KMS-11 (cell line): ENCODE results near the gene MED26.
"Not testable (repeated sequence)": the region's sequence is repeated elsewhere in the genome, so short reads cannot be mapped to it uniquely, and the experiment has no call there.

ENCODE experiments used
- H2AFZ ChIP-seq: fragments of 200-600 bp; sonication (generic); 2 replicates; pipeline ENCODE4 v1.6.1; 2016; ENCODE audit warnings: antibody characterized with exemption, mixed run types, low read depth
- H3K27ac ChIP-seq: fragments of 200-600 bp; sonication (generic); 2 replicates; pipeline ENCODE4 v1.6.1; 2016; ENCODE audit warnings: mild to moderate bottlenecking, mixed run types
- H3K27me3 ChIP-seq: fragments of 200-600 bp; sonication (generic); 2 replicates; pipeline ENCODE4 v1.6.1; 2017; ENCODE audit warnings: mild to moderate bottlenecking, low read depth, mixed run types, moderate library complexity; ENCODE audit not compliant: insufficient read depth
- H3K36me3 ChIP-seq: fragments of 200-600 bp; sonication (generic); 2 replicates; pipeline ENCODE4 v1.6.1; 2017; ENCODE audit warnings: mild to moderate bottlenecking, mixed run types; ENCODE audit not compliant: insufficient read depth
- H3K4me1 ChIP-seq: fragments of 200-600 bp; sonication (generic); 2 replicates; pipeline ENCODE4 v1.6.1; 2016; ENCODE audit warnings: mild to moderate bottlenecking, low read depth, mixed run types; ENCODE audit not compliant: poor library complexity, severe bottlenecking
- H3K4me2 ChIP-seq: fragments of 200-600 bp; sonication (generic); 2 replicates; pipeline ENCODE4 v1.7.0; 2016; ENCODE audit warnings: mild to moderate bottlenecking, mixed run types
- H3K4me3 ChIP-seq: fragments of 200-600 bp; sonication (generic); IDR thresholded peaks from 2 replicates; pipeline ENCODE4 v1.6.1; 2017; ENCODE audit warnings: low read depth, low read length, mixed read lengths; ENCODE audit not compliant: insufficient read depth
- H3K79me2 ChIP-seq: fragments of 200-600 bp; sonication (generic); 2 replicates; pipeline ENCODE4 v1.6.1; 2016; ENCODE audit warnings: low read depth, mixed run types; ENCODE audit not compliant: insufficient read depth
- H3K9ac ChIP-seq: fragments of 200-600 bp; sonication (generic); 2 replicates; pipeline ENCODE4 v1.6.1; 2016; ENCODE audit warnings: mild to moderate bottlenecking, mixed run types
- H4K20me1 ChIP-seq: fragments of 200-600 bp; sonication (generic); 2 replicates; pipeline ENCODE4 v1.6.1; 2016; ENCODE audit warnings: mild to moderate bottlenecking, mixed run types; ENCODE audit not compliant: insufficient read depth
- TF ChIP-seq, protein P1 (sequence below): fragments of 200-600 bp; sonication (generic); conservative IDR thresholded peaks from 2 replicates; pipeline ENCODE4 v1.6.1; 2017; ENCODE audit warnings: low read depth, mild to moderate bottlenecking, antibody characterized with exemption, low read length, moderate library complexity, mixed read lengths

The MED26 gene, protein sequence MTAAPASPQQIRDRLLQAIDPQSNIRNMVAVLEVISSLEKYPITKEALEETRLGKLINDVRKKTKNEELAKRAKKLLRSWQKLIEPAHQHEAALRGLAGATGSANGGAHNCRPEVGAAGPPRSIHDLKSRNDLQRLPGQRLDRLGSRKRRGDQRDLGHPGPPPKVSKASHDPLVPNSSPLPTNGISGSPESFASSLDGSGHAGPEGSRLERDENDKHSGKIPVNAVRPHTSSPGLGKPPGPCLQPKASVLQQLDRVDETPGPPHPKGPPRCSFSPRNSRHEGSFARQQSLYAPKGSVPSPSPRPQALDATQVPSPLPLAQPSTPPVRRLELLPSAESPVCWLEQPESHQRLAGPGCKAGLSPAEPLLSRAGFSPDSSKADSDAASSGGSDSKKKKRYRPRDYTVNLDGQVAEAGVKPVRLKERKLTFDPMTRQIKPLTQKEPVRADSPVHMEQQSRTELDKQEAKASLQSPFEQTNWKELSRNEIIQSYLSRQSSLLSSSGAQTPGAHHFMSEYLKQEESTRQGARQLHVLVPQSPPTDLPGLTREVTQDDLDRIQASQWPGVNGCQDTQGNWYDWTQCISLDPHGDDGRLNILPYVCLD

DNA sequence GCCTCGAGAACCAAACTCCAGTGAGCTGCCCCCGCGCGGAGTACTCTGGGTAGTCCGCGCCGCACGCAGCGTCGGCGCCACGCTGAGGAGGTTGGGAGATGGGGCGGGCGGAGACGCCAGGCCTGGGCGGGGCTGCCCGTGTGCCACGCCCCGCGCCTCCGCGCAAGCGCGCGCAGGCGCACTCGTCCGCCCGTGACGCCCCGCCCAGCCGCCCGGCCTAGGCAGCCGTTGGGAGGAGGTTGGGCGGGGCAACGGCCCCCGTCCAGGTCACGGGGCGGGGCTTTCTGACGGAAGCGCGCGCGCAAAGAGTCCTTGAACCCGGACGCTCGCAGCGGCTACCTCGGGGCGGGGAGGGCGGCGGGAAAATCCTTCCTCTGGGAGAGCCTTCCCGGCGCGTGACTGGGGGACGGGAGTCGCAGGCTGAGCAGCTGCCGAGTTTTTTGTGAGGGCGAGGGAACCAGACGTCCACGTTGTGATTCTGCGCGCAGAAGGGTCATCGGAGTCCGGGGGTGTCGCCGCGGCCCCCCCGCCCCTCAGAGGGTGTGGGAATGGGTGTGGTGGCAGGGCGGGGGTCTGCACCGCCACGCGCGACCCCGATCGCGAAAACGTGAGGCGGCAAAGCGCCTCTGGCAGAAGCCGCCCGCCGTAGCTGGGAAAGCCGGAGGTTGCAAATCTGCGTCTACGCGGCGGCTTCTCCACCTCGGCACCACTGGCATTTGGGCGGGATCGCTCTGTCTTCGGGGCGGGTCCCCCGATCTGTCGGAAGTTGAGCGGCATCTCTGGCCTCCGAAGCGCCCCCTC is at the start of gene MED26:
Gene MED26, minus strand, starts transcription at position 22 of the 801 bp plus-strand sequence. CDS start 261 bp downstream, outside the sequence.
- H2AFZ ChIP-seq: peak within 1 kb of the TSS; percentile 48

DNA sequence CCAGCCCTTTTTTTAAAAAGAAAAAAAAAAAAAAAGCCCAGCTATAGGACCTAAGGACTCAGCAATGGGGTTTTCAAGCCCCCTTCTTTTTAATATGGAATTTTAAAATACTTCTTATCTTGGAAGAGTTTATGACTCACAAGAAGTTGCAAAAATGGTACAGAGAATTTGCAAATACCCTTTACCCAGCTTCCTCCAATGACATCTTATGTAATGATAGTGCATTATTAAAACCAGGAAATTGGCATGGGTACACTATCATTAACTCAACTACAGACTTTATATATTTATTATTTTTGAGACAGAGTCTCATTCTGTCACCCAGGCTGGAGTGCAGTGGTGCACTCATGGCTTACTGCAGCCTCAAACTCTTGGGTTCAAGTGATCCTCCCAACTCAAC is 49.1 kb upstream of the MED26 start:
- Histone ChIP-seq H3K36me3 (no peaks in the 10 kb centered on the region), H3K79me2 (no peaks in the 10 kb centered on the region), H3K4me1 (no peaks in the 10 kb centered on the region), H3K4me3 (no peak overlapping the region), H3K4me2 (no peak overlapping the region), H3K9ac (no peak overlapping the region), H3K27ac (no peak overlapping the region), H2AFZ (no peak overlapping the region), H4K20me1 (no peaks in the 10 kb centered on the region), H3K27me3 (no peaks in the 10 kb centered on the region)
- TF ChIP-seq, protein P1, sequence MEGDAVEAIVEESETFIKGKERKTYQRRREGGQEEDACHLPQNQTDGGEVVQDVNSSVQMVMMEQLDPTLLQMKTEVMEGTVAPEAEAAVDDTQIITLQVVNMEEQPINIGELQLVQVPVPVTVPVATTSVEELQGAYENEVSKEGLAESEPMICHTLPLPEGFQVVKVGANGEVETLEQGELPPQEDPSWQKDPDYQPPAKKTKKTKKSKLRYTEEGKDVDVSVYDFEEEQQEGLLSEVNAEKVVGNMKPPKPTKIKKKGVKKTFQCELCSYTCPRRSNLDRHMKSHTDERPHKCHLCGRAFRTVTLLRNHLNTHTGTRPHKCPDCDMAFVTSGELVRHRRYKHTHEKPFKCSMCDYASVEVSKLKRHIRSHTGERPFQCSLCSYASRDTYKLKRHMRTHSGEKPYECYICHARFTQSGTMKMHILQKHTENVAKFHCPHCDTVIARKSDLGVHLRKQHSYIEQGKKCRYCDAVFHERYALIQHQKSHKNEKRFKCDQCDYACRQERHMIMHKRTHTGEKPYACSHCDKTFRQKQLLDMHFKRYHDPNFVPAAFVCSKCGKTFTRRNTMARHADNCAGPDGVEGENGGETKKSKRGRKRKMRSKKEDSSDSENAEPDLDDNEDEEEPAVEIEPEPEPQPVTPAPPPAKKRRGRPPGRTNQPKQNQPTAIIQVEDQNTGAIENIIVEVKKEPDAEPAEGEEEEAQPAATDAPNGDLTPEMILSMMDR: no peak

More for the DNA sequence above, at the start of gene MED26:
- Histone ChIP-seq H3K4me3 (no peak within 1 kb of the TSS), H3K36me3 (no peaks in the 10 kb centered on the region), H3K9ac (peak within 1 kb of the TSS; percentile 90), H3K79me2 (peaks cover 56% of the 10 kb centered on the region), H3K4me2 (peak within 1 kb of the TSS; percentile 96), H3K27ac (peak within 1 kb of the TSS; percentile 96), H3K27me3 (no peaks in the 10 kb centered on the region), H4K20me1 (peaks cover 12% of the 10 kb centered on the region; the same call in 1 of the 2 replicates), H3K4me1 (peaks cover 63% of the 10 kb centered on the region)
- TF ChIP-seq, protein P1: no peak

GRCh38 chr19:16676101-16676798 is 48.2 kb upstream of the MED26 start:
- no peak overlapping the region for H3K27ac ChIP-seq
- TF ChIP-seq, protein P1: no peak
- no peak overlapping the region for H3K4me2 ChIP-seq
- H3K27me3 ChIP-seq: no peaks in the 10 kb centered on the region
- no peaks in the 10 kb centered on the region for H3K4me1 ChIP-seq
- no peak overlapping the region for H3K9ac ChIP-seq
- no peak overlapping the region for H3K4me3 ChIP-seq
- no peak overlapping the region for H2AFZ ChIP-seq
- H4K20me1 ChIP-seq: no peaks in the 10 kb centered on the region
- no peaks in the 10 kb centered on the region for H3K79me2 ChIP-seq
- H3K36me3 ChIP-seq: no peaks in the 10 kb centered on the region

DNA sequence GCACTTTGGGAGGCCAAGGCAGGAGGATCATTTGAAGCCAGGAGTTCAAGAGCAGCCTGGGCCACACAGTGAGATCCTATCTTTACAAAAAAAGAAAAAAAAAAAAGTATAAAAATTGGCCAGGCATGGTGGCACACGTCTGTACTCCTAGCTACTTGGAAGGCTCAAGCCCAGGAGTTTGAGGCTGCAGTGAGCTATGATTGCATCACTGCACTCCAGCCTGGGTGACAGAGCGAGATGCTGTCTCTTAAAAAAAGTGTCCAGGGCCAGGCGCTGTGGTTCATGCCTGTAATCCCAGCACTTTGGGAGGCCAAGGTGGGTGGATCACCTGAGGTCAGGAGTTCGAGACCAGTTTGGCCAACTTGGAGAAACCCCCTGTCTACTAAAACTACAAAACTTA is 45.8 kb upstream of the MED26 start:
- not testable (repeated sequence) for H2AFZ ChIP-seq, H4K20me1 ChIP-seq, H3K36me3 ChIP-seq, H3K4me3 ChIP-seq, H3K4me2 ChIP-seq, H3K79me2 ChIP-seq, H3K27me3 ChIP-seq, H3K27ac ChIP-seq, H3K9ac ChIP-seq, H3K4me1 ChIP-seq
